Measurements from ENCODE around the gene USP33.

DNA sequence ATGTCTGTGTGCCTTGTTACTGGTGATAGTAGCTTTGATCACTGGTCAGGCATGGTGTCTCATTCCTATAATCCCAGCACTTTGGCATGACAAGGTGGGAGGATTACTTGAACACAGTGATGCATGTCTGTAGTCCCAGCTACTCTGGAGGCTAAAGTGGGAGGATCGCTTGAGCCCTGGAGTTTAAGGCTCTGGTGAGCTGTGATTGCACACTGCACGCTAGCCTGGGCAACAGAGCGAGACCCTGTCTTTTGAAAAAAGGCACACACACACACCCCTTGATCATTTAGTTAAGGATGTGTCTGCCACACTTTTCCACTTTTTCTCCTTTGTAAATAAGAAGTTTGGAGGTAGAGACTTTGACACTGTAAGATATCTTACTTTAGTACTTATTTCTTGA lies 34.9 kb upstream of the USP33 start:
- TF ChIP-seq POLR2AphosphoS5 (IDR thresholded peaks at IDR 0.05; ENCODE audit: low read depth) (no peak), CTCF (IDR thresholded peaks at IDR 0.05; ENCODE audit: insufficient read depth, low read length) (no peak), REST (IDR thresholded peaks at IDR 0.05; ENCODE audit: insufficient replicate concordance, low read depth) (no peak), GABPA (IDR thresholded peaks at IDR 0.05; ENCODE audit: low read depth) (no peak), SPI1 (IDR thresholded peaks at IDR 0.05; ENCODE audit: borderline replicate concordance, low read depth) (no peak)

Data from HL-60 (cell line).